IPS-18a (cell line): ENCODE measurements around the gene CUX1.

Source experiments
- H3K27ac ChIP-seq: one replicate; pipeline ENCODE4 v1.5.1; 2013; ENCODE audit warnings: low read length
- H3K27me3 ChIP-seq: one replicate; pipeline ENCODE4 v1.6.1; 2013; ENCODE audit warnings: mild to moderate bottlenecking, low read length; ENCODE audit not compliant: control insufficient read depth, insufficient read depth
- H3K36me3 ChIP-seq: one replicate; pipeline ENCODE4 v1.6.1; 2013; ENCODE audit warnings: low read depth, low read length; ENCODE audit not compliant: control insufficient read depth
- H3K4me1 ChIP-seq: one replicate; pipeline ENCODE4 v1.6.1; 2013; ENCODE audit warnings: low read depth, low read length; ENCODE audit not compliant: control insufficient read depth
- H3K4me3 ChIP-seq: one replicate; pipeline ENCODE4 v1.5.1; 2013; ENCODE audit warnings: low read length
- H3K9ac ChIP-seq: one replicate; pipeline ENCODE4 v1.6.1; 2013; ENCODE audit warnings: mild to moderate bottlenecking, low read length, moderate library complexity
- H3K9me3 ChIP-seq: one replicate; pipeline ENCODE4 v1.6.1; 2013; ENCODE audit warnings: low read depth, low read length; ENCODE audit not compliant: control insufficient read depth

Gene CUX1

DNA sequence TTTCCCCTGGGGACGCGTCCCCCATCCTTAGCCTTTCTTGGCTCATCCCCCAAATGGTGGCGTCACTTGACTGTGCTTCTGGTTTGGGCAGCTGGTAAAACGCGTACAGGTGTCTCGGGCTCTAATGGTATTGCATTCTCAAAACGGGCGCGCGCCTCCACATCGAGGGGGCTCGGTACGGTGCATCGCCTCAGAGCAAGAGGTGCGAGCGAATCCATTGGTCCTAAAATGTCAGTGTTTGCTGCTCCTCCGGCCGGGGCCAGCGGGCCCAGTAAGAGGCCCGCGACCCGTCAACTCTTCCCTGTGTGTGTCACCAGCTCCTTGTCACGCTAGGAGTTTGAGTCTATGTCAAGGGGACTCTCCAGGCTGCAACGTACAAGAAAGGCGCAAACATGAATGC is 378.6 kb downstream of the CUX1 start:
- peaks cover 42% of the 10 kb centered on the region for H3K36me3 ChIP-seq
- H3K4me3 ChIP-seq: no peak overlapping the region
- H3K9ac ChIP-seq: no peak overlapping the region
- H3K4me1 ChIP-seq: peaks cover 2% of the 10 kb centered on the region
- no peaks in the 10 kb centered on the region for H3K9me3 ChIP-seq
- no peaks in the 10 kb centered on the region for H3K27me3 ChIP-seq
- H3K27ac ChIP-seq: no peak overlapping the region

DNA sequence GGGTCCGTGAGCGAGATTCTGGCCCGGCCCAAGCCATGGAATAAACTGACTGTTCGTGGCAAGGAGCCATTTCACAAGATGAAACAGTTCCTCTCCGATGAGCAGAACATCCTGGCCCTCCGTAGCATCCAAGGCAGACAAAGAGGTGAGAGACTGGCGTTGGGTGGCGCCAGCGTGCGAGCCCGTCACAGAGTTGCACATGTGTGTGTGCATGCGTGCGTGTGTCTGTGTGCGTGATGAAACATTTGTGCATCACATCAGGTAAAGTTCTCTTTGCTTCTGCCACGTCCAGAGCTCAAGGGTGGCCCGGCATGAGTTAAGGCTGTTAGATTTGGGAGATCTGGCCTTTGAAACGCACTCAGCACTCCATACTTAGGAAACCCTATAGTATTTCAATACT is 379.7 kb downstream of the CUX1 start:
- Histone ChIP-seq H3K36me3 (peaks cover 47% of the 10 kb centered on the region), H3K9ac (no peak overlapping the region), H3K9me3 (no peaks in the 10 kb centered on the region), H3K27me3 (no peaks in the 10 kb centered on the region), H3K4me3 (no peak overlapping the region), H3K27ac (no peak overlapping the region), H3K4me1 (no peaks in the 10 kb centered on the region)

DNA sequence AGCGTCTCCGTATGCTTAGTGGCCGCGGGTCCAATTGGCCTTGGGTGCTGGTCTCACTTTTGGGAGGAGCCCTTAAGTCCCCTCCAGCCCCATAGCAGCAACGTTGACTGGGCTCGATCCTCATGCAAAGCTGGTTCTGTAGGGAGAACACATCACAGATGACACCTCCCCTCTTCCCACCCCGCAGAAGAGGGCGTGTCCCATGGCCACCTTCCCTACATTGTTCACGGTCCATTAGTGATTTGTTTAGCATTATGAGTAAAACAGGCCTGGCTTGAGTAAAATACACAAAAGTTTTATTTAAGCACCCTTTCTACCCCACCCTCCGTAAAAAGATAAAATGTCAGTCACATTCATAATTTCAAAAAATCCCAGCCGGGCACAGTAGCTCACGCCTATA is 380.2 kb downstream of the CUX1 start:
- H3K9ac ChIP-seq: no peak overlapping the region
- no peaks in the 10 kb centered on the region for H3K27me3 ChIP-seq
- no peak overlapping the region for H3K27ac ChIP-seq
- H3K4me1 ChIP-seq: no peaks in the 10 kb centered on the region
- H3K36me3 ChIP-seq: peaks cover 51% of the 10 kb centered on the region
- no peak overlapping the region for H3K4me3 ChIP-seq
- H3K9me3 ChIP-seq: no peaks in the 10 kb centered on the region

DNA sequence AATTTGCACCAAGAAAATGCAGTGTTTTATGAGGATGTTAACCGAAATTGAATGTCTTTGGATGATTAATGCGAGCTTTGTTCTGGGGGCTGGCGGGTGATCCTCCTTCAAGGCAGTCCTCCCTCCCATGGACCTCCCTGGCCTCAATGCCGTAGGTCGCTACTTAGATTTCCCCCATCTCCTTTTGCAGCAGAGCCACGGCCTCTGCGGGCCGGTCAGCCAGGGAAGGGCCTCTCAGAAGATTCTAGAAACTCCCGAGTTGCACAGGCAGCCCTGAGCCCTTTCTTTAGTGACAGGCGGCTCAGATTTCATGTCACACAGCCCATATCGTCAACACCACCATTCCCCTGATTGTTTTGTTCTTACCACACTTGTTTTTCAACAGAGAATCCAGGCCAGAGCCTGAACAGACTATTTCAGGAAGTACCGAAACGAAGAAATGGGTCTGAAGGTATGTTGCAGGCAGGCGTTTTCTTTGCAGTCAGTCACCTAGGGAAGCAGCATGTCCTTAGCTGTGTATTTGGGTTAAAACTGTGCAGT is 381.1 kb downstream of the CUX1 start:
- Histone ChIP-seq H3K4me1 (no peaks in the 10 kb centered on the region), H3K9me3 (no peaks in the 10 kb centered on the region), H3K27me3 (no peaks in the 10 kb centered on the region), H3K4me3 (no peak overlapping the region), H3K27ac (no peak overlapping the region), H3K36me3 (peaks cover 48% of the 10 kb centered on the region), H3K9ac (no peak overlapping the region)

DNA sequence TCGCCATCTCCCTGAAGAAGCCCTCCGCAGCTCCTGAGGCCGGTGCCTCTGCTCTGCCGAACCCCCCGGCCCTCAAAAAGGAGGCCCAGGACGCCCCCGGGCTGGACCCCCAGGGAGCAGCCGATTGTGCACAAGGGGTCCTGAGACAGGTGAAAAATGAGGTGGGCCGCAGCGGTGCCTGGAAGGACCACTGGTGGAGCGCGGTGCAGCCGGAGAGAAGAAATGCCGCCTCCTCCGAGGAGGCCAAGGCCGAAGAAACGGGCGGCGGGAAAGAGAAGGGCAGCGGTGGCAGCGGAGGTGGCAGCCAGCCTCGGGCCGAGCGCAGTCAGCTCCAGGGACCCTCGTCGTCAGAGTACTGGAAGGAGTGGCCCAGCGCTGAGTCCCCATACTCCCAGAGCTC is 384.1 kb downstream of the CUX1 start:
- H3K27me3 ChIP-seq: no peaks in the 10 kb centered on the region
- no peak overlapping the region for H3K27ac ChIP-seq
- H3K9ac ChIP-seq: no peak overlapping the region
- H3K4me1 ChIP-seq: no peaks in the 10 kb centered on the region
- peaks cover 57% of the 10 kb centered on the region for H3K36me3 ChIP-seq
- H3K4me3 ChIP-seq: no peak overlapping the region
- H3K9me3 ChIP-seq: no peaks in the 10 kb centered on the region

DNA sequence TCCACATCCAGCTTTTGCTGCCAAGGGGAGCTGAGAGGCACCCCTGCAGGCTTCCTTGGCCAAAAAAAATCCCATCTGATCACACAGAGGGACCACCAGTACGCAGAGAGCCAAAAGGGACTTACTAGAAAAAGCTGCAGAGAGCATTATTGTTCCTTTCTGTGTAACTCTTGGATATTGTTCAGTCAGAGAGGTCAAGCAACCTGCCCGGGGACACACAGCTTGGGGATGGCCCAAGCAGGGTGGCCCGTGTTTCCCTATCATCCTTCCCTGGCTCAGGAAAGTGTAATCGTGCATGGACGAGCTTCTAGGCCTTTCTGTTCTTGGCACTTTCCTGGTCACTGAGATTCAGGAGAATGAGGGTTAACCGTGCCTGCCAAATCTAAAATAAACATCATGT is 385.1 kb downstream of the CUX1 start:
- Histone ChIP-seq H3K4me3 (no peak overlapping the region), H3K36me3 (peaks cover 49% of the 10 kb centered on the region), H3K9ac (no peak overlapping the region), H3K27me3 (no peaks in the 10 kb centered on the region), H3K4me1 (no peaks in the 10 kb centered on the region), H3K9me3 (no peaks in the 10 kb centered on the region), H3K27ac (no peak overlapping the region)

DNA sequence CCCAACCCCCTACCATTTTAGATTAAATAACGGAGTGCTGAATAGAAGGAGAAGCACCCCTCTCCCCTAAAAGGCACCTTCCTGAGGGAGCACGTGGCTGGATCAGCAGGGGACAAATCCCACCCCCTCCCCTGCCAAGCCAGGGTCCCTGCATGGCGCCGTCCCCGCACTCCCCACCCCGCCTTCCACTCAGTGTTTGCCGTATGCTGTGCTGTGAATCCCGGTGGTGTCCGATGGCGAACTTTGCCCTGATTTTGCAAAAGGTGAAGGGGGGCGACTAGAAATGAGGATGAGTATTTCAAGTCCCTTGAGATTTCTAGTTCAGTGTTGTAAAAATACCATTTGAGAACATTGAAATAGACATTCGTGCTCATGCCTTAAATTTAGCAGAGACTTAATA is 385.8 kb downstream of the CUX1 start:
- H3K36me3 ChIP-seq: peaks cover 43% of the 10 kb centered on the region
- no peak overlapping the region for H3K27ac ChIP-seq
- no peaks in the 10 kb centered on the region for H3K4me1 ChIP-seq
- no peaks in the 10 kb centered on the region for H3K9me3 ChIP-seq
- H3K4me3 ChIP-seq: no peak overlapping the region
- no peaks in the 10 kb centered on the region for H3K27me3 ChIP-seq
- no peak overlapping the region for H3K9ac ChIP-seq

DNA sequence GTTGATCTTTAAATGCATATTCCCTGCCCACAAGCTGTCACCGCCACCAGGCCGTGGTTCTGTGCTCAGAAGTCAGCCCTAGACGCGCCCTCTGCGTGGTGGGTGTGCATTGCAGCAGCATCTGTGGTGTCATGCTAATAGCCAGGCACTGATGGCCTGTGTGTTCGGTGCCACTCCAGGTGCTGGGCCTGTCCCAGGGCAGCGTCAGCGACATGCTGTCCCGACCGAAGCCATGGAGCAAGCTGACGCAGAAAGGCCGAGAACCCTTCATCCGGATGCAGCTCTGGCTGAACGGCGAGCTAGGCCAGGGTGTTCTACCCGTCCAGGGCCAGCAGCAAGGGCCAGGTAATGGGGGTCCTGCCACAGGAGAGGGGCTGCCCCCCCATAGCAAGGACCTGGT is 386.8 kb downstream of the CUX1 start:
- Histone ChIP-seq H3K36me3 (peaks cover 39% of the 10 kb centered on the region), H3K4me1 (no peaks in the 10 kb centered on the region), H3K27ac (no peak overlapping the region), H3K4me3 (no peak overlapping the region), H3K9me3 (no peaks in the 10 kb centered on the region), H3K9ac (no peak overlapping the region), H3K27me3 (no peaks in the 10 kb centered on the region)

DNA sequence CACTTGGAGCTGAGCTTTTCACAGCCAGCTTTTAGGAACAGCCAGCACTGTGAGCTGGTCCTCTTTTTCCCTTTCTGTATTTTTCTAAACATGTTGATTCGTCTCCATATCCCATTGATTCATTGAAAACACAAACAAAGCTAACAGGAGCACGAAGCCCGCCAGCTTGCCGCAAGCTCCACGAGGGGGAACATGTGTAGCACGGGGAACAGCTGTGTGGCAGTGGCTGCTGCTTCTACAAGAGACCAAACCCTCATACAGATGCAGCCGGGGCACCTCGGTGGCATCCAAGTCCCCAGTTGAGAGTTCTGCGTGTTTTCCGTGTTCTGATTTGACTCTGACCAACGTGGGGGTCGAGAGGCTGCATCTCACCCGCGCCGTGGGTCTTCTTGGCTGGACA is 388.5 kb downstream of the CUX1 start:
- no peaks in the 10 kb centered on the region for H3K9me3 ChIP-seq
- no peaks in the 10 kb centered on the region for H3K27me3 ChIP-seq
- no peak overlapping the region for H3K9ac ChIP-seq
- H3K4me1 ChIP-seq: no peaks in the 10 kb centered on the region
- no peak overlapping the region for H3K4me3 ChIP-seq
- H3K36me3 ChIP-seq: peaks cover 35% of the 10 kb centered on the region
- no peak overlapping the region for H3K27ac ChIP-seq

DNA sequence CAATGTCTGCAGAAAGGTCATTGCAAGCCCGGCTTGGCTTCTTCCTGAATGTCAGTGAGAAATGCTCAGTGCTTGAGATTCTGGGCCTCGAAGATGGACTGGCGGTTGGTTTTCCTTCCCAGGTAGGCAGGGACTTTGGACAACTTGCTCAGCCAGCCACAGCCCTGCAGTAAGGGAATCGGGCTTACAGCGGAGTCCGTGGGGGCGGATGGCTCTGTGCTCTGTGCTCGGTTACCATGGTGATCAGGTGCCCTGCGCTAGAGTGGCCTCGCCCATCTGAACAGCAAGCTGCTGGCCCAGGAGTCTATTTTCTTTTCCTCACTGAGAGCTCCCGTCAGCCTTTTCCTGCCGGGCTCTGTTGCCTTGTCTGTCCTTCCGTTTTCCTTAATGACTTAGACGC is 391.4 kb downstream of the CUX1 start:
- Histone ChIP-seq H3K27me3 (no peaks in the 10 kb centered on the region), H3K9ac (no peak overlapping the region), H3K36me3 (peaks cover 32% of the 10 kb centered on the region), H3K9me3 (no peaks in the 10 kb centered on the region), H3K4me3 (no peak overlapping the region), H3K27ac (no peak overlapping the region), H3K4me1 (no peaks in the 10 kb centered on the region)

DNA sequence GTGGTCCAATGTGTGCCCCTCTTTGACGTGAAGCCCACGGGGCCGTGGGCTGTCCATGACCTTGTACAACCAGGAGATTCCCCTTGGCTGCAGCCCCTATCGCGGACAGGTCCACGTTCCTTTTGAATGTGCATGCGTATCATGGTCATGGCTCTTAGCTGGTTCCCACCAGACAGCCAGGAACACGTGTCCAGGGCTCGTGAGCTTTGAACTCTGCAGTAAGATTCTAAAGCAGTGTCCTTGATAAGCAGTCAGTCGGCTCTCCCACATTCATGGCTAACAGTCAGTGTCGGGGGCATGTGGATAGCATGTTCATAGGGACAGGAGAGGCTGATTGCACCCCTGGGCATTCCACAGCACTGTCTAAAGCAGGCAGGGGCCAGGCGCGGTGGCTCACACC is 393.4 kb downstream of the CUX1 start:
- H3K4me3 ChIP-seq: no peak overlapping the region
- H3K9ac ChIP-seq: no peak overlapping the region
- H3K4me1 ChIP-seq: no peaks in the 10 kb centered on the region
- no peak overlapping the region for H3K27ac ChIP-seq
- peaks cover 15% of the 10 kb centered on the region for H3K36me3 ChIP-seq
- H3K27me3 ChIP-seq: no peaks in the 10 kb centered on the region
- H3K9me3 ChIP-seq: no peaks in the 10 kb centered on the region

DNA sequence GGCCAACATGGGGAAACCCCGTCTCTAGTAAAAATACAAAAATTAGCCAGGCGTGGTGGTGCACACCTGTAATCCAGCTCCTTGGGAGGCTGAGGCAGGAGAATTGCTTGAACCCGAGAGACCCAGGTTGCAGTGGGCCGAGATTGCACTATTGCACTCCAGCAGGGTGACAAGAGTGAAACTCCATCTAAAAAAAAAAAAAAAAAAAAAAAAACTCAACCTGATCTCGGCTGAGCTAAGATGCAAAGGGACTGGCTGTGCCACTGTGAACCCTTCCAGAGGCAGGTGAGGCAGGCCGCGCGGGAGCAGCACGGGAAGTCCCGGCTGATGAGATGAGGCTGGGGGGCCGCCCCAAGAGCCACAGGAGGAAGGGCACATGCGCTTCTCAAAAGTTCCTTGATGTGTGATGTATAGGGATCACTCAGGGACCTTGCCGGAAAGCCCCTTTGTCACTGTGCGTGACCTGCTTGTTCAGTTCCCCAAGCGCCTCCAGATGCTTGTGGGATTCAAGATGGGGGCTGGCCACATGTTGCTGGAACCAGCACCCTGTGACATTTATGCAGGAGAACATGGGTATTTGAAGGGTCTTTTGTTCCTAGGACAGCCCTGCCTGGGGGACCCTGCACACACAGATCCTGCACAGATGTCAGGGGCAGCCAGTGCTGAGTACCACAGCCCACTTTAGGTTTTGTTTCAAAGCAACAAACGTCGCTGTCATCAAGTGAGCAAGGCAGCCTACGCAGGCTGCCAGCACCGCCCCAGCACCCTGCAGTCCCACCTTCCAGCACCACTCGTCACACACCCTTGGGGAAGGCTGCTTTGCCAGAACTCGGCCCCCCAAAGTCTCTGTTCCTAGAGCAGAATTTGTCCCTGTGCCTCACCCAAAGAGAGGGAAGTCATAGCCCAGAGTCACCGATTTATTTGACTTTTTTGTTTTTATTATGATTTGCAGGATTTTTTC is 394.4 kb downstream of the CUX1 start:
- Histone ChIP-seq H3K4me3 (no peak overlapping the region), H3K27me3 (no peaks in the 10 kb centered on the region), H3K9ac (no peak overlapping the region), H3K4me1 (no peaks in the 10 kb centered on the region), H3K36me3 (peaks cover 19% of the 10 kb centered on the region), H3K9me3 (no peaks in the 10 kb centered on the region), H3K27ac (no peak overlapping the region)
